Activated naive CD4-positive, alpha-beta T cell treated with anti-CD3 and anti-CD28 coated beads for 36 hours (primary cell): ENCODE measurements around the gene TIMM17B. TPM values are rescaled to one million over a fixed set of nuclear protein-coding genes. Genes with fewer than 3 reads are reported as not detected.

ENCODE experiments used
- CTCF ChIA-PET: fragments of 350-600 bp; sonication (Branson Sonifier 250); formaldehyde crosslinking; loops from one replicate; lab custom pipeline; 2021; ENCODE audit warnings: antibody characterized with exemption; lab: Charles Lee
- DNase-seq: peaks from one replicate; pipeline ENCODE4 v3.0.0-alpha.2; 2020
- H3K27ac Mint-ChIP-seq: one replicate; pipeline ENCODE4 v1.8.0; 2021; ENCODE audit warnings: mild to moderate bottlenecking, mixed read lengths
- H3K27me3 Mint-ChIP-seq: one replicate; pipeline ENCODE4 v1.8.0; 2021; ENCODE audit warnings: low read depth, mixed read lengths
- H3K36me3 Mint-ChIP-seq: one replicate; pipeline ENCODE4 v1.8.0; 2021; ENCODE audit warnings: low read depth, mixed read lengths
- H3K4me1 Mint-ChIP-seq: one replicate; pipeline ENCODE4 v1.8.0; 2021; ENCODE audit warnings: low read depth, mixed read lengths
- H3K4me3 Mint-ChIP-seq: one replicate; pipeline ENCODE4 v1.8.0; 2021; ENCODE audit warnings: mild to moderate bottlenecking, moderate library complexity, mixed read lengths
- H3K9me3 Mint-ChIP-seq: one replicate; pipeline ENCODE4 v1.8.0; 2021; ENCODE audit warnings: mixed read lengths
- intact Hi-C: fragments of 100-400 bp; cut with micrococcal nuclease; formaldehyde crosslinking; loops from one replicate; pipeline ENCODE4 v1.15.1; 2023
- total RNA-seq, 2 experiments: library from RNA; stranded (reverse); gene quantifications; one replicate each; pipeline ENCODE4 v1.2.3, GENCODE V29; 2021

Gene TIMM17B
- total RNA-seq, 2 experiments from 2014 or later = 88.0 to 94.9 TPM

- Mint-ChIP-seq H3K4me3 (peak overlapping the region; percentile 95), H3K27ac (peak overlapping the region; percentile 99), H3K27me3 (peaks cover 2% of the 10 kb centered on the region), H3K9me3 (no peaks in the 10 kb centered on the region), H3K4me1 (peaks cover 39% of the 10 kb centered on the region), H3K36me3 (peaks cover 77% of the 10 kb centered on the region)
- DNase-seq = peak; percentile 92
- CTCF ChIA-PET = interaction anchor here (0.7 to 1.6 kb wide), 2 partner anchors 20 to 187 kb away, joined by 3 read pairs; partner anchors contain the start of genes PQBP1 and TIMM17B
- intact Hi-C loops = loop anchor here (5.0 kb wide), 1 partner anchor 115 kb away; the partner anchor contains the start of gene HDAC6
These were observed 19.8 kb upstream of the TIMM17B start for GRCh38 chrX:48917139-48918001.

DNA sequence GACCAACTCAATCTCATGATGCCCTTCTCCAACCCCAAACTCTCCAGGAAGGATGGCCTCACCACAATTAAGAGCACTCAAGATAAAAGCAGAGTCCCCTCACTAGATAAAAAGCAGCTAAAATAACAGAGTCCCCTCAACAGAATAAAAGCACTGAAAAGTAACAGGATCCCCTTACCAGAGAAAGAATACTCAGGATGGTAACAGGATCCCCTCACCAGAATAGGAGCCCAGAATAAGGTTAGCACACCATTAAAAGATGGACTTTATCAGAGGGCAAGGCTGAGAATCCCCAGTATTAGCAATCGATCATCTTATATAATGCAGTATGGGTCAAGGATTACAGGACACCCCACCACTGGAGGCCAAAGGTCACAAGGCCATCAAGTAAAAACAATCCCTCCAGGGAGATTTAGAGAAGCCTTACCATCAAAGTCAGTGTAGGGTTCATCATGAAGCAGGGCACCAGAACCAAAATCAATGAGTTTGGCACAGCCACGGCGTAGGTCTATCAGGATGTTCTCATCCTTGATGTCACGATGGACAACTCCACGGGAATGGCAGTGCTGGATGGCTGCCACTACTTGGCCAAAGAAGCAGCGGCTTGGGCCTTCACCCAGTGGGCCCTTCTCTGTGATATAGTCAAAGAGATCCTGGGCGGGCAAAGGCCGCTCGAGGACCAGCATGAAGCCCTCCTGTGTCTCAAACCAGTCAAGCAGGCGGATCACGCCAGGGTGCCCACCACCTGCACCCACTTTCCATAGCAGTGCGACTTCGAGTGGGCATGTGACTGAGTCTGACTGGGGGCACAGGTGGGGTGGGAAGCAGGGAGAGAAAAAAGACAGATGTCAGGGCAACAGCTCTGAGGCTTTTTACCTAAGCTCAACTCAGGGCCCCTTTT lies 17.3 kb upstream of the TIMM17B start:
- H3K27me3 Mint-ChIP-seq = peaks cover 11% of the 10 kb centered on the region
- CTCF ChIA-PET = interaction anchor here (1.5 to 1.6 kb wide), 4 partner anchors 22 to 31 kb away, joined by 4 to 7 read pairs (median 5); no protein-coding TSS in a partner anchor
- no peak for DNase-seq
- H3K27ac Mint-ChIP-seq = peak overlapping the region; percentile 99
- peak overlapping the region; percentile 95 for H3K4me3 Mint-ChIP-seq
- H3K9me3 Mint-ChIP-seq = no peaks in the 10 kb centered on the region
- peaks cover 82% of the 10 kb centered on the region for H3K36me3 Mint-ChIP-seq
- peaks cover 34% of the 10 kb centered on the region for H3K4me1 Mint-ChIP-seq
- intact Hi-C loops = loop anchor here (5.0 kb wide), 3 partner anchors 32 to 113 kb away; partner anchors contain the start of genes GRIPAP1 and HDAC6

GRCh38 chrX:48913605-48914366 lies 16.2 kb upstream of the TIMM17B start:
- Mint-ChIP-seq H3K9me3 (no peaks in the 10 kb centered on the region), H3K4me3 (peak overlapping the region; percentile 95), H3K36me3 (peaks cover 74% of the 10 kb centered on the region), H3K4me1 (peaks cover 34% of the 10 kb centered on the region), H3K27me3 (peaks cover 11% of the 10 kb centered on the region), H3K27ac (peak overlapping the region; percentile 99)
- no peak for DNase-seq
- CTCF ChIA-PET = no interaction called here
- intact Hi-C loops = loop anchor here (5.0 kb wide), 2 partner anchors 34 to 89 kb away; partner anchors contain the start of gene GRIPAP1

- H3K4me3 Mint-ChIP-seq = peak within 1 kb of the TSS; percentile 95
- intact Hi-C loops = loop anchor here (1.0 to 5.0 kb wide), 5 partner anchors 13 to 132 kb away; partner anchors contain the start of genes GRIPAP1 and TFE3
- H3K27me3 Mint-ChIP-seq = peaks cover 9% of the 10 kb centered on the region
- H3K4me1 Mint-ChIP-seq = peaks cover 34% of the 10 kb centered on the region
- CTCF ChIA-PET = interaction anchor here (1.0 to 1.4 kb wide), 4 partner anchors 20 to 35 kb away, joined by 3 to 7 read pairs (median 4); no protein-coding TSS in a partner anchor
- no peaks in the 10 kb centered on the region for H3K9me3 Mint-ChIP-seq
- peaks cover 55% of the 10 kb centered on the region for H3K36me3 Mint-ChIP-seq
- H3K27ac Mint-ChIP-seq = peak within 1 kb of the TSS; percentile 99
- peak; percentile 92 for DNase-seq
These were observed 14.0 kb upstream of the TIMM17B start, which contains the start of gene SLC35A2 for GRCh38 chrX:48911412-48912182. Gene SLC35A2 (minus strand): TSS chrX:48911646. CDS start chrX:48911636, 10 bp downstream.

- intact Hi-C loops = loop anchor here (5.0 kb wide), 2 partner anchors 36 to 91 kb away; partner anchors contain the start of gene GRIPAP1
- peak overlapping the region; percentile 99 for H3K27ac Mint-ChIP-seq
- DNase-seq = no peak
- peaks cover 34% of the 10 kb centered on the region for H3K4me1 Mint-ChIP-seq
- no peaks in the 10 kb centered on the region for H3K9me3 Mint-ChIP-seq
- CTCF ChIA-PET = no interaction called here
- H3K4me3 Mint-ChIP-seq = peak overlapping the region; percentile 95
- peaks cover 9% of the 10 kb centered on the region for H3K27me3 Mint-ChIP-seq
- peaks cover 48% of the 10 kb centered on the region for H3K36me3 Mint-ChIP-seq
These were observed 13.4 kb upstream of the TIMM17B start for GRCh38 chrX:48910926-48911411.

- H3K4me3 Mint-ChIP-seq = no peak overlapping the region
These were observed 12.2 kb upstream of the TIMM17B start for GRCh38 chrX:48909703-48910294.

DNA sequence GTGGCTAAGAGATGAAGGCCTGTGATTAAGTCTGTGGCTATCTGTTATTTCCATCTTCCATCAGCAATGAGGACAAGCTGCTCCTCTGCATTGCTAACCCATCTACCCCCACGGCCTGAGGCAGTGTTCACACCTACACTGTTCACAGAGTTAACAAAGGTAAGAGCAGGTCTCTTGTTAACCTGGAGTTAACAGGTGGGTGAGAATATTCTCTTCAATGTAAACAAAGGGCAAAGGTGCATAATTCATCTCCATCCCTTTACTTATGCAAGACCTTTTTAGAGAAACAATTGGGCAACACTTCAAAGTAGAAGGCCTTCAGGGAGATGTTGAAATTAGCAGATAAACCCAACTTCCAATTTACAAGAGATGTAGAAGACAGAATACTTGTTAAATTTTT lies 11.0 kb upstream of the TIMM17B start:
- no peak overlapping the region for H3K4me3 Mint-ChIP-seq
- peaks cover 25% of the 10 kb centered on the region for H3K36me3 Mint-ChIP-seq
- CTCF ChIA-PET = no interaction called here
- peaks cover 22% of the 10 kb centered on the region for H3K4me1 Mint-ChIP-seq
- H3K27ac Mint-ChIP-seq = no peak overlapping the region
- H3K27me3 Mint-ChIP-seq = peaks cover 9% of the 10 kb centered on the region
- intact Hi-C loops = no loop called here
- no peak for DNase-seq
- H3K9me3 Mint-ChIP-seq = no peaks in the 10 kb centered on the region

More at GRCh38 chrX:48909703-48910294, 12.2 kb upstream of the TIMM17B start:
- intact Hi-C loops = loop anchor here (5.0 kb wide), 2 partner anchors 38 to 93 kb away; partner anchors contain the start of gene GRIPAP1
- H3K36me3 Mint-ChIP-seq = peaks cover 37% of the 10 kb centered on the region
- H3K4me1 Mint-ChIP-seq = peaks cover 33% of the 10 kb centered on the region
- no peak for DNase-seq
- no peaks in the 10 kb centered on the region for H3K9me3 Mint-ChIP-seq
- peaks cover 9% of the 10 kb centered on the region for H3K27me3 Mint-ChIP-seq
- CTCF ChIA-PET = no interaction called here
- peak overlapping the region; percentile 99 for H3K27ac Mint-ChIP-seq

DNA sequence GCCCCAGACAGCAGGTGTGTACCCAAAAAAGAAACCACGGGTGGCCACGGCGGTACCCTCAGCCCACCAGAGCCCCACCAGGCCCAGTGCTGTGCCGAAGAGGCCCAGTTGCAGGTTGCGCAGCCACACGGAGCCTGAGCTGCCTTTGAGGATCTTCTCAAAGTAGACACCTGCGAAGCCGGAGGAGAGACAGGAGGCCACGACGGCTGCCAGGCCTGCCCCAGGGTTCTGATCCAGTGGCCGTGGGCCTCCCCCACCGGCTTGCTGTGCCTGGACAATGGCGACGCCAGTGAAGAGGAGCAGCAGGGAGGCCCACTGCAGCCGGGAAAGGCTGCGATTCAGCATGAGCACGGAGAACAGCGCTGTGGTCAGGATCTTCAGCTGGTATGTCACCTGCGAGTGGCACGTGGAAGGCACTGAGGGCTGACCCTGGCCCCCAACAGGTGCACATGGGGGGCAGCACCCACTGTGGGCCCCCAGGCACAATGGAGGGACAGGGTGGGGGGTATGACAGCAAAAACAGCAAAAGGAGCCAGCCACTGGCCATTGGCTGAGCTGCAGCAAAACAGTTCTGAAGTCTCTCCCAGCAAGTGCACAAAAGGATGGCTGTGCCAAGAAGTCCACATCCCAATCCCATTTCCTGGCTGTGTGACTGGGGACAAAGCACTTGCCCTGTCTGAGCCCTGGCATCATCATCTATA lies 7.7 kb upstream of the TIMM17B start:
- Mint-ChIP-seq H3K4me1 (peaks cover 2% of the 10 kb centered on the region), H3K4me3 (no peak overlapping the region), H3K9me3 (no peaks in the 10 kb centered on the region), H3K27ac (no peak overlapping the region), H3K36me3 (peaks cover 3% of the 10 kb centered on the region), H3K27me3 (no peaks in the 10 kb centered on the region)
- CTCF ChIA-PET = no interaction called here
- no peak for DNase-seq
- intact Hi-C loops = no loop called here

DNA sequence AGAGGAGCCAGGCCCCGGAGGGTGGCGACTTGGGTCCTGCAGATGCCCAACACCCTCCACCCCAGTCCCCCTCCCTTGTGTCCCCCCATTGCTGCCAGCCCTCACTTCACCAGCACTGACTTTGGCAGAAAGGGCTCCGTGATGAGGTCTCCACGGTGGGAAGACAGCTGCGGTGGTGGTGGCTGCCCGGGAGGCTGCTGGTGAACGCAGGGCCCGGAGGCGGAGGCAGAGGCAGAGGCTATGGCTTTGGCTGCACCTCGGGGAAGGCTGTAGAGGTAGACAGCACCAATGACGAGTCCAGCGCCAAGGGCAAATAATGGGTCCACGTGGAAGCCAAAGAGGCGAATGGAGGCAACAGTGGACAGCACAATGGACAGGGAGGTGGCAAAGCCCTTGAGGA lies 7.1 kb upstream of the TIMM17B start:
- H3K27me3 Mint-ChIP-seq = no peaks in the 10 kb centered on the region
- CTCF ChIA-PET = no interaction called here
- H3K27ac Mint-ChIP-seq = no peak overlapping the region

DNA sequence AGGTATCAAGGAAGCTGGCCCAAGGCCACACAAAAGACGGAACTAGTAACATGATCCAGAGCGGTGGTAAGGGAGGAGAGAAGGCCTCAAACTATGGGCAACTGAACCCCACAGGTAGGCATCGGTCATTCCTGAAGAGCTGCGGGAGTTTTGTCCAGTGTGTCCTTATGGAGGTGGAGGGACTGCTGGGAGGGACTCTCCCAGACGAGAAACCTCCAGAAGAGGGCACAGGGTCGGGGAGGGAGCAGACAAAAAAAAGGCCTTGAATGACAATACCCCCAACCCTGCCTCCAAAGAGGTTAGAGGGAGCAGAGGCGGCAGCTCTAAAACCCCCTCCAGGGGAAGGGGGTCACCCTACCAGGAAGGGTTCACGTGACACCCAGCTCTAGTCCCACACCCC lies 6.6 kb upstream of the TIMM17B start:
- Mint-ChIP-seq H3K27ac (peak overlapping the region; percentile 53), H3K36me3 (peaks cover 3% of the 10 kb centered on the region), H3K4me1 (peaks cover 5% of the 10 kb centered on the region), H3K4me3 (no peak overlapping the region), H3K9me3 (no peaks in the 10 kb centered on the region), H3K27me3 (no peaks in the 10 kb centered on the region)
- intact Hi-C loops = no loop called here
- CTCF ChIA-PET = interaction anchor here (0.6 kb wide), 1 partner anchor 256 kb away, joined by 3 read pairs; no protein-coding TSS in a partner anchor
- no peak for DNase-seq

More for the DNA sequence above, 7.1 kb upstream of the TIMM17B start:
- H3K36me3 Mint-ChIP-seq = peaks cover 3% of the 10 kb centered on the region
- no peaks in the 10 kb centered on the region for H3K9me3 Mint-ChIP-seq
- no peak overlapping the region for H3K4me3 Mint-ChIP-seq
- peaks cover 2% of the 10 kb centered on the region for H3K4me1 Mint-ChIP-seq
- intact Hi-C loops = no loop called here
- DNase-seq = no peak
